DND-41 (cell line): ENCODE data around the gene FAM120AOS.

Source experiments
- ATAC-seq: fragments of 200-7000 bp; cut with Tn5 transposase; 3 replicates; pipeline ENCODE4 v1.9.1; 2021; ENCODE audit warnings: low read depth; ENCODE audit not compliant: insufficient read depth
- DNase-seq: peaks from one replicate; pipeline ENCODE4 v3.0.0-alpha.2; 2020
- H2AFZ ChIP-seq: 2 replicates; pipeline ENCODE4 v1.6.0; 2012; ENCODE audit warnings: low read depth, low read length
- H3K27ac ChIP-seq: 2 replicates; pipeline ENCODE4 v1.5.1; 2012; ENCODE audit warnings: low read length, inconsistent platforms
- H3K27me3 ChIP-seq: fragments of 200-600 bp; sonication (generic); 2 replicates; pipeline ENCODE4 v1.6.0; 2012; ENCODE audit warnings: low read length, mild to moderate bottlenecking, inconsistent platforms; ENCODE audit not compliant: insufficient read depth, poor library complexity
- H3K36me3 ChIP-seq: 2 replicates; pipeline ENCODE4 v1.5.1; 2012; ENCODE audit warnings: low read length, inconsistent platforms; ENCODE audit not compliant: insufficient read depth
- H3K4me1 ChIP-seq: 2 replicates; pipeline ENCODE4 v1.5.1; 2012; ENCODE audit warnings: mild to moderate bottlenecking, low read length; ENCODE audit not compliant: insufficient read depth
- H3K4me2 ChIP-seq: 2 replicates; pipeline ENCODE4 v1.6.0; 2012; ENCODE audit warnings: mild to moderate bottlenecking, moderate library complexity, low read length, inconsistent platforms; ENCODE audit not compliant: insufficient read depth
- H3K4me3 ChIP-seq, 2 experiments: fragments of 200-600 bp in 1 of 2; shearing (Covaris generic) in 1 of 2; 2 replicates each; pipeline ENCODE4 v1.5.1; 2012 to 2016; ENCODE audit warnings: inconsistent platforms in 2 of 2, low read length in 2 of 2, mild to moderate bottlenecking in 2 of 2, low read depth in 1 of 2, moderate library complexity in 1 of 2
- H3K79me2 ChIP-seq: 2 replicates; pipeline ENCODE4 v1.6.0; 2012; ENCODE audit warnings: low read length, inconsistent platforms; ENCODE audit not compliant: insufficient read depth
- H3K9ac ChIP-seq: 2 replicates; pipeline ENCODE4 v1.6.0; 2012; ENCODE audit warnings: low read depth, mild to moderate bottlenecking, inconsistent platforms, low read length, moderate library complexity
- H3K9me3 ChIP-seq: 2 replicates; pipeline ENCODE4 v1.5.1; 2012; ENCODE audit warnings: low read length, moderate library complexity, mild to moderate bottlenecking, inconsistent platforms; ENCODE audit not compliant: insufficient read depth, severe bottlenecking
- H4K20me1 ChIP-seq: 2 replicates; pipeline ENCODE4 v1.6.0; 2012; ENCODE audit warnings: low read length; ENCODE audit not compliant: insufficient read depth
- CTCF ChIP-seq: IDR thresholded peaks from 2 replicates; pipeline ENCODE4 v1.5.1; 2012; ENCODE audit warnings: borderline replicate concordance, low read length, moderate library complexity, mild to moderate bottlenecking; ENCODE audit not compliant: poor library complexity, severe bottlenecking; ENCODE audit errors: extremely low read depth
- EZH2 ChIP-seq: IDR thresholded peaks from 3 replicates; pipeline ENCODE4 v1.6.1; 2012; ENCODE audit warnings: borderline replicate concordance, low read depth, mild to moderate bottlenecking, moderate library complexity, low read length, inconsistent platforms; ENCODE audit not compliant: severe bottlenecking

The FAM120AOS gene

GRCh38 chr9:93491593-93492232, 38.3 kb upstream of the FAM120AOS start:
- H2AFZ ChIP-seq, result no peak overlapping the region
- no peak overlapping the region for H3K27ac ChIP-seq
- H3K36me3 ChIP-seq, result peaks cover 84% of the 10 kb centered on the region
- no peak overlapping the region for H3K9ac ChIP-seq
- peaks cover 42% of the 10 kb centered on the region for H4K20me1 ChIP-seq
- TF ChIP-seq EZH2 (no peak), CTCF (no peak)
- no peak overlapping the region for H3K4me2 ChIP-seq
- no peak overlapping the region for H3K4me3 ChIP-seq
- H3K4me1 ChIP-seq, result no peaks in the 10 kb centered on the region; the same call in 1 of the 2 replicates
- ATAC-seq (no peak), DNase-seq (no peak)
- no peaks in the 10 kb centered on the region for H3K27me3 ChIP-seq
- peaks cover 86% of the 10 kb centered on the region for H3K79me2 ChIP-seq
- no peaks in the 10 kb centered on the region for H3K9me3 ChIP-seq

GRCh38 chr9:93488244-93488643, 34.9 kb upstream of the FAM120AOS start:
- Histone ChIP-seq H3K27me3 (no peaks in the 10 kb centered on the region), H4K20me1 (peaks cover 26% of the 10 kb centered on the region), H3K36me3 (peaks cover 77% of the 10 kb centered on the region), H3K9me3 (no peaks in the 10 kb centered on the region), H3K9ac (no peak overlapping the region), H3K4me2 (no peak overlapping the region), H3K4me1 (no peaks in the 10 kb centered on the region), H3K4me3 (no peak overlapping the region), H3K27ac (no peak overlapping the region), H3K79me2 (peaks cover 88% of the 10 kb centered on the region), H2AFZ (no peak overlapping the region)
- TF ChIP-seq EZH2, result no peak
- TF ChIP-seq CTCF, result no peak
- ATAC-seq, result no peak
- DNase-seq, result no peak

GRCh38 chr9:93486268-93486667, 32.9 kb upstream of the FAM120AOS start:
- Histone ChIP-seq H4K20me1 (peaks cover 31% of the 10 kb centered on the region), H3K4me1 (no peaks in the 10 kb centered on the region), H3K4me3 (no peak overlapping the region), H3K36me3 (peaks cover 75% of the 10 kb centered on the region), H3K9ac (no peak overlapping the region), H3K27me3 (no peaks in the 10 kb centered on the region), H3K4me2 (no peak overlapping the region), H2AFZ (no peak overlapping the region), H3K27ac (no peak overlapping the region), H3K9me3 (no peaks in the 10 kb centered on the region), H3K79me2 (peaks cover 90% of the 10 kb centered on the region)
- TF ChIP-seq CTCF (no peak), EZH2 (no peak)
- ATAC-seq (no peak), DNase-seq (no peak)
